Measurements from ENCODE around the gene CCSER1. TPM values are rescaled to one million over a fixed set of nuclear protein-coding genes. Genes with fewer than 3 reads are reported as not detected.

The CCSER1 gene
- polyA plus RNA-seq, 1 donor from 2014 or later = 20.8 TPM

- Histone ChIP-seq H3F3A (ENCODE audit: insufficient read depth, low read length, poor library complexity, severe bottlenecking) (no peaks in the 10 kb centered on the region), H3K27ac (ENCODE audit: low read length) (no peak overlapping the region), H4K20me1 (ENCODE audit: insufficient read depth) (no peaks in the 10 kb centered on the region), H3K9me2 (ENCODE audit: insufficient read depth, low read length) (no peaks in the 10 kb centered on the region), H2AFZ (ENCODE audit: low read depth, low read length) (no peak overlapping the region), H3K9me3 (ENCODE audit: low read length) (no peaks in the 10 kb centered on the region), H3K27me3 (ENCODE audit: insufficient read depth, low read depth, low read length) (no peaks in the 10 kb centered on the region), H3K9ac (ENCODE audit: low read length) (no peak overlapping the region), H3K4me2 (ENCODE audit: low read length) (no peak overlapping the region), H3K79me2 (replicated peaks; ENCODE audit: insufficient read depth, low read length) (no peaks in the 10 kb centered on the region), H3K4me3 (ENCODE audit: low read length) (no peak overlapping the region), H3K36me3 (ENCODE audit: insufficient read depth, low read length) (no peaks in the 10 kb centered on the region)
- TF ChIP-seq EZH2 (IDR thresholded peaks at IDR 0.05; ENCODE audit: borderline replicate concordance, insufficient read depth, low read length, poor library complexity, severe bottlenecking) = no peak
- no peak for TF ChIP-seq REST (IDR thresholded peaks at IDR 0.05; ENCODE audit: borderline replicate concordance)
- no peak for TF ChIP-seq TAF1 (IDR thresholded peaks at IDR 0.05; ENCODE audit: low read depth)
- TF ChIP-seq SMC3 (conservative IDR thresholded peaks at IDR 0.05; ENCODE audit: poor library complexity) = no peak
- TF ChIP-seq CTCF (IDR thresholded peaks at IDR 0.05; ENCODE audit: poor library complexity, severe bottlenecking) = no peak
- TF ChIP-seq POLR2AphosphoS5 (IDR thresholded peaks at IDR 0.05) = no peak
- no peak for TF ChIP-seq MXI1 (conservative IDR thresholded peaks at IDR 0.05; ENCODE audit: poor library complexity, severe bottlenecking)
These were observed 222.4 kb downstream of the CCSER1 start for GRCh38 chr4:90349636-90350035.

GRCh38 chr4:90357117-90357710, 230.0 kb downstream of the CCSER1 start:
- no peak for TF ChIP-seq POLR2AphosphoS5 (IDR thresholded peaks at IDR 0.05)
- TF ChIP-seq TAF1 (IDR thresholded peaks at IDR 0.05; ENCODE audit: low read depth) = no peak
- peak; percentile 74 for TF ChIP-seq SMC3 (conservative IDR thresholded peaks at IDR 0.05; ENCODE audit: poor library complexity)
- TF ChIP-seq RAD21 (conservative IDR thresholded peaks at IDR 0.05) = peak; percentile 83
- no peak for TF ChIP-seq EP300 (conservative IDR thresholded peaks at IDR 0.05; ENCODE audit: poor library complexity, severe bottlenecking)
- peak; percentile 76 for TF ChIP-seq CTCF (IDR thresholded peaks at IDR 0.05; ENCODE audit: poor library complexity, severe bottlenecking)
- no peak for TF ChIP-seq MXI1 (conservative IDR thresholded peaks at IDR 0.05; ENCODE audit: poor library complexity, severe bottlenecking)
- TF ChIP-seq REST (IDR thresholded peaks at IDR 0.05; ENCODE audit: borderline replicate concordance) = no peak
- no peak for TF ChIP-seq EZH2 (IDR thresholded peaks at IDR 0.05; ENCODE audit: borderline replicate concordance, insufficient read depth, low read length, poor library complexity, severe bottlenecking)
- Histone ChIP-seq H3K36me3 (ENCODE audit: insufficient read depth, low read length) (no peaks in the 10 kb centered on the region), H3K9me2 (ENCODE audit: insufficient read depth, low read length) (no peaks in the 10 kb centered on the region), H3F3A (ENCODE audit: insufficient read depth, low read length, poor library complexity, severe bottlenecking) (no peaks in the 10 kb centered on the region), H2AFZ (ENCODE audit: low read depth, low read length) (no peak overlapping the region), H4K20me1 (ENCODE audit: insufficient read depth) (no peaks in the 10 kb centered on the region), H3K79me2 (replicated peaks; ENCODE audit: insufficient read depth, low read length) (no peaks in the 10 kb centered on the region), H3K9ac (ENCODE audit: low read length) (no peak overlapping the region), H3K27me3 (ENCODE audit: insufficient read depth, low read depth, low read length) (no peaks in the 10 kb centered on the region), H3K4me3 (ENCODE audit: low read length) (no peak overlapping the region), H3K27ac (ENCODE audit: low read length) (no peak overlapping the region), H3K9me3 (ENCODE audit: low read length) (no peaks in the 10 kb centered on the region), H3K4me2 (ENCODE audit: low read length) (no peak overlapping the region)

Measured in neural cell (in vitro differentiated cells).